ENCODE measurements around the gene GLIS1.
A peak's percentile ranks its signal among the peaks of the same experiment; 100 is the strongest.

The GLIS1 gene

GRCh38 chr1:53508991-53509666, 229.8 kb downstream of the GLIS1 start:
- DNase-seq (ENCODE audit: low read depth), result no peak

- DNase-seq (ENCODE audit: low read depth), result no peak
Observed at GRCh38 chr1:53508056-53508990, 230.6 kb downstream of the GLIS1 start.

- DNase-seq (ENCODE audit: low read depth), result no peak
Observed at GRCh38 chr1:53507116-53507820, 231.7 kb downstream of the GLIS1 start.

- DNase-seq (ENCODE audit: low read depth), result no peak
Observed at GRCh38 chr1:53506355-53507050, 232.5 kb downstream of the GLIS1 start.

- no peak for DNase-seq (ENCODE audit: low read depth)
Observed at GRCh38 chr1:53505891-53506290, 233.1 kb downstream of the GLIS1 start.

GRCh38 chr1:53505401-53505800, 233.6 kb downstream of the GLIS1 start:
- DNase-seq (ENCODE audit: low read depth), result no peak

GRCh38 chr1:53504901-53505300, 234.1 kb downstream of the GLIS1 start:
- no peak for DNase-seq (ENCODE audit: low read depth)

GRCh38 chr1:53503433-53504217, 235.3 kb downstream of the GLIS1 start:
- DNase-seq (ENCODE audit: low read depth), result no peak

- DNase-seq (ENCODE audit: low read depth), result no peak
Observed at GRCh38 chr1:53502641-53503432, 236.1 kb downstream of the GLIS1 start.

- DNase-seq (ENCODE audit: low read depth), result no peak
Observed at GRCh38 chr1:53501065-53502005, 237.6 kb downstream of the GLIS1 start.

- no peak for DNase-seq (ENCODE audit: low read depth)
Observed at GRCh38 chr1:53500204-53501064, 238.5 kb downstream of the GLIS1 start.

GRCh38 chr1:53499257-53500203, 239.4 kb downstream of the GLIS1 start:
- DNase-seq (ENCODE audit: low read depth), result no peak

- DNase-seq (ENCODE audit: low read depth), result peak; percentile 42
Observed at GRCh38 chr1:53498555-53499131, 240.3 kb downstream of the GLIS1 start.

- DNase-seq (ENCODE audit: low read depth), result no peak
Observed at GRCh38 chr1:53495633-53496345, 243.2 kb downstream of the GLIS1 start.

- DNase-seq (ENCODE audit: low read depth), result no peak
Observed at GRCh38 chr1:53490351-53490750, 248.6 kb downstream of the GLIS1 start.

- no peak for DNase-seq (ENCODE audit: low read depth)
Observed at GRCh38 chr1:53486395-53487026, 252.5 kb downstream of the GLIS1 start.
